Fibroblast of villous mesenchyme (primary cell): ENCODE measurements around the gene SH3GL3. TPM values are rescaled to one million over a fixed set of nuclear protein-coding genes. Genes with fewer than 3 reads are reported as not detected.

Experiments used
- DNase-seq: peaks from one replicate; pipeline ENCODE4 v3.0.0-alpha.2; 2010; ENCODE audit warnings: low read depth
- H3K4me3 ChIP-seq: 2 replicates; pipeline ENCODE4 v1.5.1; 2011; ENCODE audit warnings: low read depth, mild to moderate bottlenecking, low read length
- CTCF ChIP-seq: IDR thresholded peaks from 2 replicates; pipeline ENCODE4 v1.5.1; 2012; ENCODE audit warnings: low read depth, mild to moderate bottlenecking, low read length; ENCODE audit not compliant: insufficient read depth
- total RNA-seq: library from RNA; depleted of rRNA; stranded (reverse); fragments of >200 nt; gene quantifications from 2 replicates; pipeline ENCODE4 v1.2.3, GENCODE V29; 2012

SH3GL3 gene
- total RNA-seq, 1 donor: under 0.01 TPM

GRCh38 chr15:83631534-83631933, 184.4 kb downstream of the SH3GL3 start:
- DNase-seq: no peak
- no peak overlapping the region for H3K4me3 ChIP-seq
- no peak for TF ChIP-seq CTCF

- TF ChIP-seq CTCF: no peak
- H3K4me3 ChIP-seq: no peak overlapping the region
- no peak for DNase-seq
Observed at GRCh38 chr15:83643201-83643600, 196.1 kb downstream of the SH3GL3 start.

GRCh38 chr15:83644439-83644838, 197.3 kb downstream of the SH3GL3 start:
- H3K4me3 ChIP-seq: no peak overlapping the region
- TF ChIP-seq CTCF: no peak
- DNase-seq: no peak

- H3K4me3 ChIP-seq: no peak overlapping the region
- no peak for DNase-seq
- TF ChIP-seq CTCF: no peak
Observed at GRCh38 chr15:83650831-83651230, 203.7 kb downstream of the SH3GL3 start.

GRCh38 chr15:83651541-83651940, 204.4 kb downstream of the SH3GL3 start:
- DNase-seq: no peak
- TF ChIP-seq CTCF: no peak
- no peak overlapping the region for H3K4me3 ChIP-seq

GRCh38 chr15:83652626-83653204, 205.6 kb downstream of the SH3GL3 start:
- TF ChIP-seq CTCF: no peak
- H3K4me3 ChIP-seq: no peak overlapping the region
- DNase-seq: no peak

GRCh38 chr15:83653288-83653638, 206.1 kb downstream of the SH3GL3 start:
- TF ChIP-seq CTCF: no peak
- no peak for DNase-seq
- no peak overlapping the region for H3K4me3 ChIP-seq
